VCaP (cell line): ENCODE results near the gene HAPSTR1.

ENCODE experiments used
- H3K27ac ChIP-seq: fragments of 450-650 bp; 2 replicates; pipeline ENCODE4 v1.5.1; 2017
- CTCF ChIP-seq: fragments of 450-650 bp; conservative IDR thresholded peaks from 2 replicates; pipeline ENCODE4 v1.5.1; 2017; ENCODE audit warnings: mild to moderate bottlenecking, moderate library complexity

The HAPSTR1 gene

DNA sequence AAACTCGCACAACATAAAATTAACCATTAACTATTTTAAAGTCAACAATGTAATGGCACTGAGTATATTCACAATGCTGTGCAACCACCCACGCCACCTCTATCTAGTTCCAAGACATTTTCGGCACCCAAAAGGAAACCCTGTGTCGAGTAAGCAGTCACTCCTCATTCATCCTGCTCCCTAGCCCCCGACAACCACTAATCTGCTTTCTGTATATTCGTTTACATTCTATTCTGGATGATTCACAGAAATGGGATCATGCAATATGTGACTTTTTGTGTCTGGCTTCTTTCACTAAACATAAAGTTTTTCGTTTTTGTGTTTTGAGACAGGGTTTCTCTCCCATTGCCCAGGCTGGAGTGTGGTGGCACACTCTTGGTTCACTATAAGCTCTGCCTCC is 42.2 kb upstream of the HAPSTR1 start:
- H3K27ac ChIP-seq = no peak overlapping the region
- no peak for TF ChIP-seq CTCF

GRCh38 chr16:9050102-9050830 is 41.2 kb upstream of the HAPSTR1 start:
- H3K27ac ChIP-seq = no peak overlapping the region
- TF ChIP-seq CTCF = 0 out of 2 replicates have a peak, but pooled peaks have one; percentile 9

- TF ChIP-seq CTCF = no peak
- no peak overlapping the region for H3K27ac ChIP-seq
Measured at GRCh38 chr16:9053006-9053601, 38.3 kb upstream of the HAPSTR1 start.

DNA sequence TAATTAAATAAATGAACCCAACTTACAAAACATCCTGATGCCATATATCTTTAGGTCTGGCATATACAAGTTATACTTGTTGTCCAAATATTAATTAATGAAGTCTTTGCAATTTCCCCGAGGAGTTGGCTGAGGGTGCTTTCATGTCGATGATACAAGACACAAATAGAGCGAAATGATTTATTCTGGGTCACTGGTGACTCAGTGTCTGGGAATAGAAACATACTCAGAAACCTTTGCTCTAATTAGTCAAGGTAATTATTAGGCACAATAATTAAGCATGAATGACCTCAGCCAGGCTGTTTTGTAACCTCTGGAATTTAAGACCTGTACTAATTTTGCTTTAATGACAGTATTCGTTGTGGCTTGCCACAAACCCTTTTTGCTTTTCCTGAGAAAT is 37.0 kb upstream of the HAPSTR1 start:
- H3K27ac ChIP-seq = no peak overlapping the region
- no peak for TF ChIP-seq CTCF

GRCh38 chr16:9055115-9055514 is 36.3 kb upstream of the HAPSTR1 start:
- no peak for TF ChIP-seq CTCF
- H3K27ac ChIP-seq = no peak overlapping the region

DNA sequence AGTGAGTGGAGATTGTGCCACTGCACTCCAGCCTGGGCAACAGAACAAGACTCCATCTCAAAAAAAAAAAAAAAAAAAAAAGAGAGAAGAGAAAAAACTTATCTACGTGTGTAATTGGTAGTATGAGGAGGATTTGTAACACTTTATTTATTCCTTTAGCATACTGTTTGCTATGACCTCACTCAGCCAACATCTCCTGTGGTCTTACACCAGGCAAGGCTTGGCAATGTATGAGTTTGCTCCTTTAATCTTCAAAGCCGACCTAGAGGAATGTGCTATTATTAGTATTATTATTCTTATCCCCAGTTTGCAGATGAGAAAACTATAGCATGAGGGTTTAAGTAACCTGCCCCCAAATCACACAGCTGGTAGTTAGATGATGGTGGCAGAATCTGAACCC is 35.8 kb upstream of the HAPSTR1 start:
- no peak overlapping the region for H3K27ac ChIP-seq
- TF ChIP-seq CTCF = no peak

DNA sequence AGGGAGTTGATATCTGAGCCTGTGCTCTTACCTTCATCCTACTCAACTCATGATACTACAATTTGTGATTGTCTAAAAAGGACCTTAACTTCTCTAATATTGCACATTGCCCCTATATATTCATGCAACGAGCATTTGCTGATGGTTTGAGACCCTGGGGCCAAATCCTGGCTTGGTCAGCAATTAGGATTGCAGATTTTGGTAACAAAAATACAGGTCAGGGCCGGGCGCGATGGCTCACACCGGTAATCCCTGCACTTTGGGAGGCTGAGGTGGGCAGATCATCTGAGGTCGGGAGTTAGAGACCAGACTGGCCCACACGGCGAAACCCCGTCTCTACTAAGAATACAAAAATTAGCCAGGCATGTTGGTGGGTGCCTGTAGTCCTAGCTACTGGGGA is 35.4 kb upstream of the HAPSTR1 start:
- H3K27ac ChIP-seq = no peak overlapping the region

More for the DNA sequence above, 35.4 kb upstream of the HAPSTR1 start:
- TF ChIP-seq CTCF = no peak
